Ammon's horn (tissue), 1 donor: ENCODE measurements around the gene EWSR1.

Experiments used
- DNase-seq: peaks from one replicate; pipeline ENCODE4 v3.0.0-alpha.2; 2016; ENCODE audit warnings: low spot score

Gene EWSR1

GRCh38 chr22:29306835-29307595 is 38.9 kb downstream of the EWSR1 start:
- DNase-seq, result peak; percentile 80

- DNase-seq, result no peak
Measured at GRCh38 chr22:29307596-29308147, 39.6 kb downstream of the EWSR1 start.

GRCh38 chr22:29308148-29308790 is 40.2 kb downstream of the EWSR1 start:
- DNase-seq, result no peak

GRCh38 chr22:29308791-29309262 is 40.8 kb downstream of the EWSR1 start:
- DNase-seq, result no peak

GRCh38 chr22:29309332-29310064 is 41.4 kb downstream of the EWSR1 start:
- DNase-seq, result no peak

- no peak for DNase-seq
Measured at GRCh38 chr22:29310065-29310862, 42.2 kb downstream of the EWSR1 start.

- peak; percentile 97 for DNase-seq
Measured at GRCh38 chr22:29310863-29311339, 42.8 kb downstream of the EWSR1 start.

- no peak for DNase-seq
Measured at GRCh38 chr22:29311464-29312217, 43.6 kb downstream of the EWSR1 start.

- DNase-seq, result no peak
Measured at GRCh38 chr22:29312218-29313125, 44.4 kb downstream of the EWSR1 start.

- no peak for DNase-seq
Measured at GRCh38 chr22:29313126-29313575, 45.1 kb downstream of the EWSR1 start.

GRCh38 chr22:29313576-29314466 is 45.8 kb downstream of the EWSR1 start:
- DNase-seq, result no peak

- DNase-seq, result no peak
Measured at GRCh38 chr22:29314537-29315285, 46.6 kb downstream of the EWSR1 start.

- DNase-seq, result no peak
Measured at GRCh38 chr22:29315286-29316140, 47.4 kb downstream of the EWSR1 start, which contains the start of gene RASL10A. Gene RASL10A (minus strand): TSS chr22:29315697. CDS start chr22:29315246, 451 bp downstream.

- DNase-seq, result no peak
Measured at GRCh38 chr22:29316141-29316828, 48.2 kb downstream of the EWSR1 start.

- no peak for DNase-seq
Measured at GRCh38 chr22:29317827-29318454, 49.9 kb downstream of the EWSR1 start.

GRCh38 chr22:29319072-29319471 is 51.0 kb downstream of the EWSR1 start:
- DNase-seq, result no peak
